ENCODE data around the gene KLF16.
A peak's percentile ranks its signal among the peaks of the same experiment; 100 is the strongest.

- TF ChIP-seq, protein P1, sequence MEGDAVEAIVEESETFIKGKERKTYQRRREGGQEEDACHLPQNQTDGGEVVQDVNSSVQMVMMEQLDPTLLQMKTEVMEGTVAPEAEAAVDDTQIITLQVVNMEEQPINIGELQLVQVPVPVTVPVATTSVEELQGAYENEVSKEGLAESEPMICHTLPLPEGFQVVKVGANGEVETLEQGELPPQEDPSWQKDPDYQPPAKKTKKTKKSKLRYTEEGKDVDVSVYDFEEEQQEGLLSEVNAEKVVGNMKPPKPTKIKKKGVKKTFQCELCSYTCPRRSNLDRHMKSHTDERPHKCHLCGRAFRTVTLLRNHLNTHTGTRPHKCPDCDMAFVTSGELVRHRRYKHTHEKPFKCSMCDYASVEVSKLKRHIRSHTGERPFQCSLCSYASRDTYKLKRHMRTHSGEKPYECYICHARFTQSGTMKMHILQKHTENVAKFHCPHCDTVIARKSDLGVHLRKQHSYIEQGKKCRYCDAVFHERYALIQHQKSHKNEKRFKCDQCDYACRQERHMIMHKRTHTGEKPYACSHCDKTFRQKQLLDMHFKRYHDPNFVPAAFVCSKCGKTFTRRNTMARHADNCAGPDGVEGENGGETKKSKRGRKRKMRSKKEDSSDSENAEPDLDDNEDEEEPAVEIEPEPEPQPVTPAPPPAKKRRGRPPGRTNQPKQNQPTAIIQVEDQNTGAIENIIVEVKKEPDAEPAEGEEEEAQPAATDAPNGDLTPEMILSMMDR (IDR thresholded peaks at IDR 0.05; ENCODE audit: insufficient read depth, low read depth, low read length), result peak; percentile 45
- no peak for TF ChIP-seq EZH2 (IDR thresholded peaks at IDR 0.05; ENCODE audit: insufficient read depth, low read length)
Measured at GRCh38 chr19:1812426-1813191, 50.8 kb downstream of the KLF16 start.
